ENCODE measurements around the gene G3BP1. TPM values are rescaled to one million over a fixed set of nuclear protein-coding genes. Genes with fewer than 3 reads are reported as not detected.

The G3BP1 gene
- total RNA-seq, 2 experiments from 2014 or later = 178 to 261 TPM

- Histone ChIP-seq H3K27ac (ENCODE audit: low read depth, low read length, poor library complexity, severe bottlenecking) (no peak overlapping the region), H4K20me1 (ENCODE audit: insufficient read depth, low read length) (no peaks in the 10 kb centered on the region), H3K36me3 (ENCODE audit: insufficient read depth, low read length) (peaks cover 25% of the 10 kb centered on the region; the same call in 1 of the 2 replicates), H3K4me3 (ENCODE audit: low read depth, low read length, poor library complexity, severe bottlenecking) (no peak overlapping the region), H3K9me2 (ENCODE audit: insufficient read depth, low read length) (no peaks in the 10 kb centered on the region), H2AFZ (ENCODE audit: low read length) (no peak overlapping the region), H3K4me2 (ENCODE audit: low read length) (no peak overlapping the region), H3K9me3 (ENCODE audit: low read length) (no peaks in the 10 kb centered on the region), H3K4me1 (ENCODE audit: insufficient read depth, low read length, poor library complexity, severe bottlenecking) (no peaks in the 10 kb centered on the region), H3K79me2 (ENCODE audit: insufficient read depth, low read depth, low read length) (no peaks in the 10 kb centered on the region)
- ChIA-PET CTCF (ENCODE audit: unreplicated experiment) (no interaction called here), POLR2A (no interaction called here)
- no peak for DNase-seq (ENCODE audit: low spot score)
- TF ChIP-seq EZH2phosphoT487 (IDR thresholded peaks at IDR 0.05; ENCODE audit: borderline replicate concordance, low read depth, low read length) (no peak), CTCF (conservative IDR thresholded peaks at IDR 0.05; ENCODE audit: low read length) (no peak)
- BruUV-seq (replicated peaks) = no TSS peak
- intact Hi-C loops (cut with micrococcal nuclease; ENCODE audit: unreplicated experiment) = loop anchor here (10.0 kb wide), 1 partner anchor 685 kb away; no protein-coding TSS in a partner anchor
Measured at GRCh38 chr5:151820271-151820670, 48.5 kb downstream of the G3BP1 start.

- Histone ChIP-seq H3K4me2 (ENCODE audit: low read length) (no peak overlapping the region), H3K36me3 (ENCODE audit: insufficient read depth, low read length) (peaks cover 23% of the 10 kb centered on the region; the same call in 1 of the 2 replicates), H3K4me1 (ENCODE audit: insufficient read depth, low read length, poor library complexity, severe bottlenecking) (no peaks in the 10 kb centered on the region), H3K9me2 (ENCODE audit: insufficient read depth, low read length) (no peaks in the 10 kb centered on the region), H3K4me3 (ENCODE audit: low read depth, low read length, poor library complexity, severe bottlenecking) (no peak overlapping the region), H4K20me1 (ENCODE audit: insufficient read depth, low read length) (no peaks in the 10 kb centered on the region), H2AFZ (ENCODE audit: low read length) (no peak overlapping the region), H3K79me2 (ENCODE audit: insufficient read depth, low read depth, low read length) (no peaks in the 10 kb centered on the region), H3K9me3 (ENCODE audit: low read length) (no peaks in the 10 kb centered on the region), H3K27ac (ENCODE audit: low read depth, low read length, poor library complexity, severe bottlenecking) (no peak overlapping the region)
- BruUV-seq (replicated peaks) = no TSS peak
- intact Hi-C loops (cut with micrococcal nuclease; ENCODE audit: unreplicated experiment) = loop anchor here (10.0 kb wide), 1 partner anchor 684 kb away; no protein-coding TSS in a partner anchor
- TF ChIP-seq CTCF (conservative IDR thresholded peaks at IDR 0.05; ENCODE audit: low read length) = no peak
- no peak for TF ChIP-seq EZH2phosphoT487 (IDR thresholded peaks at IDR 0.05; ENCODE audit: borderline replicate concordance, low read depth, low read length)
- ChIA-PET CTCF (ENCODE audit: unreplicated experiment) (no interaction called here), POLR2A (no interaction called here)
- no peak for DNase-seq (ENCODE audit: low spot score)
Measured at GRCh38 chr5:151820903-151821302, 49.1 kb downstream of the G3BP1 start.

GRCh38 chr5:151822141-151822540 is 50.4 kb downstream of the G3BP1 start:
- H3K9me2 ChIP-seq (ENCODE audit: insufficient read depth, low read length) = no peaks in the 10 kb centered on the region
- no peaks in the 10 kb centered on the region for H3K79me2 ChIP-seq (ENCODE audit: insufficient read depth, low read depth, low read length)
- no peak overlapping the region for H2AFZ ChIP-seq (ENCODE audit: low read length)
- H3K9me3 ChIP-seq (ENCODE audit: low read length) = no peaks in the 10 kb centered on the region
- no peak overlapping the region for H3K27ac ChIP-seq (ENCODE audit: low read depth, low read length, poor library complexity, severe bottlenecking)
- no peak overlapping the region for H3K4me3 ChIP-seq (ENCODE audit: low read depth, low read length, poor library complexity, severe bottlenecking)
- CTCF ChIA-PET (ENCODE audit: unreplicated experiment) = no interaction called here
- no peak overlapping the region for H3K4me2 ChIP-seq (ENCODE audit: low read length)
- POLR2A ChIA-PET = interaction anchor here (0.7 kb wide), 1 partner anchor 318 kb away, joined by 3 read pairs; no protein-coding TSS in a partner anchor
- H3K36me3 ChIP-seq (ENCODE audit: insufficient read depth, low read length) = peaks cover 14% of the 10 kb centered on the region; the same call in 1 of the 2 replicates
- TF ChIP-seq CTCF (conservative IDR thresholded peaks at IDR 0.05; ENCODE audit: low read length) (no peak), EZH2phosphoT487 (IDR thresholded peaks at IDR 0.05; ENCODE audit: borderline replicate concordance, low read depth, low read length) (no peak)
- no TSS peak for BruUV-seq (replicated peaks)
- H4K20me1 ChIP-seq (ENCODE audit: insufficient read depth, low read length) = no peaks in the 10 kb centered on the region
- intact Hi-C loops (cut with micrococcal nuclease; ENCODE audit: unreplicated experiment) = loop anchor here (10.0 kb wide), 1 partner anchor 683 kb away; no protein-coding TSS in a partner anchor
- H3K4me1 ChIP-seq (ENCODE audit: insufficient read depth, low read length, poor library complexity, severe bottlenecking) = no peaks in the 10 kb centered on the region
- DNase-seq (ENCODE audit: low spot score) = no peak

Measured in OCI-LY7 (cell line).